ENCODE data around the gene NMNAT2. TPM values are rescaled to one million over a fixed set of nuclear protein-coding genes. Genes with fewer than 3 reads are reported as not detected.

The NMNAT2 gene
- total RNA-seq, 1 experiment from 2014 or later: 11.4 TPM

DNA sequence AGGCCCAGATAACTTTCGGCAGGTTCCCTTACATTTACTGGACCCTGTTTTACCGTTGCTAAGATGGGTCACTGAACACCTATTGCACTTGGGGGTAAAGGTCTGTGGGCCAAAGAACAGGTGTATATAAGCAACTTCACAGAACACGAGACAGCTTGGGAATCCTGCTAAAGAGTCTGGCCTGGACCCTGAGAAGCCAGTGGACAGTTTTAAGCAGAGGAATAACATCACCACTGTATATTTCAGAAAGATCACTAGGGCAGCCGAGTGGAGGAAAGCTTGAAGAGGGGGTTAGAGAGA, 177.7 kb downstream of the NMNAT2 start:
- peaks cover 1% of the 10 kb centered on the region; the same call in 1 of the 2 replicates for H3K4me1 ChIP-seq (ENCODE audit: insufficient read depth, low read length)
- no peak overlapping the region for H2AK5ac ChIP-seq (ENCODE audit: insufficient read length, low read length)
- no peaks in the 10 kb centered on the region for H3K27me3 ChIP-seq (ENCODE audit: insufficient read depth, low read length)
- H3K4ac ChIP-seq (ENCODE audit: low read depth, low read length): no peak overlapping the region
- no peak overlapping the region for H3K18ac ChIP-seq (ENCODE audit: insufficient read length, low read depth, low read length)
- H3K56ac ChIP-seq (ENCODE audit: insufficient read length, low read depth, low read length): no peak overlapping the region
- H3K9me3 Mint-ChIP-seq: no peaks in the 10 kb centered on the region
- H3K79me1 ChIP-seq (ENCODE audit: insufficient read depth, low read depth, low read length, poor library complexity, severe bottlenecking): no peaks in the 10 kb centered on the region
- no peak overlapping the region for H2BK15ac ChIP-seq (ENCODE audit: low read depth, low read length)
- no peaks in the 10 kb centered on the region for H3K23me2 ChIP-seq (ENCODE audit: insufficient read length, low read depth, low read length, poor library complexity, severe bottlenecking)
- no peaks in the 10 kb centered on the region for H3K27me3 Mint-ChIP-seq (ENCODE audit: low read depth)
- H4K20me1 ChIP-seq (ENCODE audit: control insufficient read depth, insufficient read depth, insufficient read length): no peaks in the 10 kb centered on the region
- no peak overlapping the region for H2BK12ac ChIP-seq (ENCODE audit: insufficient read length, low read depth, low read length)
- TF ChIP-seq, protein P1, sequence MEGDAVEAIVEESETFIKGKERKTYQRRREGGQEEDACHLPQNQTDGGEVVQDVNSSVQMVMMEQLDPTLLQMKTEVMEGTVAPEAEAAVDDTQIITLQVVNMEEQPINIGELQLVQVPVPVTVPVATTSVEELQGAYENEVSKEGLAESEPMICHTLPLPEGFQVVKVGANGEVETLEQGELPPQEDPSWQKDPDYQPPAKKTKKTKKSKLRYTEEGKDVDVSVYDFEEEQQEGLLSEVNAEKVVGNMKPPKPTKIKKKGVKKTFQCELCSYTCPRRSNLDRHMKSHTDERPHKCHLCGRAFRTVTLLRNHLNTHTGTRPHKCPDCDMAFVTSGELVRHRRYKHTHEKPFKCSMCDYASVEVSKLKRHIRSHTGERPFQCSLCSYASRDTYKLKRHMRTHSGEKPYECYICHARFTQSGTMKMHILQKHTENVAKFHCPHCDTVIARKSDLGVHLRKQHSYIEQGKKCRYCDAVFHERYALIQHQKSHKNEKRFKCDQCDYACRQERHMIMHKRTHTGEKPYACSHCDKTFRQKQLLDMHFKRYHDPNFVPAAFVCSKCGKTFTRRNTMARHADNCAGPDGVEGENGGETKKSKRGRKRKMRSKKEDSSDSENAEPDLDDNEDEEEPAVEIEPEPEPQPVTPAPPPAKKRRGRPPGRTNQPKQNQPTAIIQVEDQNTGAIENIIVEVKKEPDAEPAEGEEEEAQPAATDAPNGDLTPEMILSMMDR (conservative IDR thresholded peaks at IDR 0.05): no peak
- H3K36me3 Mint-ChIP-seq (ENCODE audit: insufficient read depth in 1 of 3, low read depth in 3 of 3): peaks cover 0 to 8% (median 0%) of the 10 kb centered on the region in 3 experiments; a peak in 1 of 7 replicates
- no peak overlapping the region for H3K27ac Mint-ChIP-seq
- DNase-seq: no peak
- H2BK20ac ChIP-seq (ENCODE audit: low read depth, low read length, poor library complexity, severe bottlenecking): no peak overlapping the region
- no peak overlapping the region for H2BK120ac ChIP-seq (ENCODE audit: low read depth, low read length, poor library complexity, severe bottlenecking)
- no peak overlapping the region for H2BK5ac ChIP-seq (ENCODE audit: insufficient read length, low read length)
- H3K4me2 ChIP-seq (ENCODE audit: insufficient read depth, insufficient read length, low read length): no peak overlapping the region
- H3K9me3 ChIP-seq (ENCODE audit: control insufficient read depth, low read depth, low read length): no peaks in the 10 kb centered on the region
- no peak overlapping the region for H4K91ac ChIP-seq (ENCODE audit: insufficient read length, low read depth, low read length)
- peaks cover 13 to 14% of the 10 kb centered on the region in 2 experiments for H3K4me1 Mint-ChIP-seq
- no peak overlapping the region for H3K14ac ChIP-seq (ENCODE audit: insufficient read depth, low read length)
- no peak overlapping the region for H4K5ac ChIP-seq (ENCODE audit: insufficient read length, low read depth, low read length)
- H2AFZ ChIP-seq (ENCODE audit: low read length): no peak overlapping the region
- H4K8ac ChIP-seq (replicated peaks; ENCODE audit: insufficient read length, low read depth, low read length): no peak overlapping the region
- no peak overlapping the region for H3K9ac ChIP-seq (ENCODE audit: extremely low read depth, insufficient read length, low read length)
- H3T11ph ChIP-seq (ENCODE audit: low read length): no peak overlapping the region
- no CpG with 5 or more reads among the region's 4 CpGs for WGBS (ENCODE audit: extremely low coverage, insufficient read length, low lambda C conversion rate)
- H3K79me2 ChIP-seq (ENCODE audit: insufficient read depth, low read length): no peaks in the 10 kb centered on the region
- no peak overlapping the region for H3K4me3 Mint-ChIP-seq
- peak overlapping the region; percentile 44 for H3K23ac ChIP-seq (ENCODE audit: insufficient read length, low read depth, low read length)
- no peak overlapping the region for H3K27ac ChIP-seq (ENCODE audit: insufficient read length, low read depth, low read length)
